Lower leg skin (tissue), 3 donors: ENCODE data around the gene SH2D2A.

ENCODE experiments used
- CTCF ChIP-seq, 3 donors: fragments of 450-650 bp; IDR thresholded peaks; one replicate each; pipeline ENCODE4 v1.5.1; 2016; ENCODE audit warnings: antibody characterized with exemption in 3 of 3, mild to moderate bottlenecking in 3 of 3, moderate library complexity in 2 of 3
- POLR2A ChIP-seq, 2 donors: fragments of 450-650 bp; IDR thresholded peaks; one replicate each; pipeline ENCODE4 v1.6.1; 2016 to 2017; ENCODE audit warnings: antibody characterized with exemption in 2 of 2, mild to moderate bottlenecking in 1 of 2, moderate library complexity in 1 of 2

- TF ChIP-seq CTCF (IDR thresholded peaks at IDR 0.05), result no peak
- no peak for TF ChIP-seq POLR2A (IDR thresholded peaks at IDR 0.05)
Observed at GRCh38 chr1:156812293-156812990, 4.2 kb downstream of the SH2D2A start.
